Heart left ventricle (tissue), 13 donors: Measurements from ENCODE around the gene EPHB1.

ENCODE experiments used
- POLR2A ChIP-seq, 2 donors: fragments of 450-650 bp; IDR thresholded peaks; one replicate each; pipeline ENCODE4 v1.6.1; 2017; ENCODE audit warnings: antibody characterized with exemption in 2 of 2, mild to moderate bottlenecking in 2 of 2, moderate library complexity in 2 of 2
- TF ChIP-seq, protein P1 (sequence below), 12 donors: fragments of 200-600 bp; sonication (generic) in 4 of 12; IDR thresholded peaks; one replicate each; pipeline versions ENCODE4 v1.5.0 to v1.8.0; 2018 to 2022; ENCODE audit warnings: antibody characterized with exemption in 12 of 12, mild to moderate bottlenecking in 5 of 12
- donor health status: ischemic (EF 13 %, LVEDD 7.1; RV severe dilation, severe dysfunction).
- donor health status: DM: no; HTN: yes; CAD: no.
- donor health status: DM: no; HTN: no; CAD: no.
- donor health status: ischemic (EF 25% LVEDD 6.9; RV normal size, moderate dysfunction).
- donor health status: ischemic (EF 25% LVEDD 5.7; RV mildly dilated, moderate dysfunction).
- donor health status: ischemic (EF 35%, LVEDD 5.7; RV mildly dilated, moderate dysfunction).
- donor health status: nonischemic (EF 11% LVEDD 7.7; RV severe dilation, severe dysfunction).
- donor health status: DM: yes; HTN: yes; CAD: no.
- donor health status: PGD.
- donor health status: ischemic (EF 29% LVEDD 5.4; RV normal size, mild dysfunction).
- donor health status: nonischemic (EF 23%, LVEDD 6.1; RV moderate dilation, normal function).

DNA sequence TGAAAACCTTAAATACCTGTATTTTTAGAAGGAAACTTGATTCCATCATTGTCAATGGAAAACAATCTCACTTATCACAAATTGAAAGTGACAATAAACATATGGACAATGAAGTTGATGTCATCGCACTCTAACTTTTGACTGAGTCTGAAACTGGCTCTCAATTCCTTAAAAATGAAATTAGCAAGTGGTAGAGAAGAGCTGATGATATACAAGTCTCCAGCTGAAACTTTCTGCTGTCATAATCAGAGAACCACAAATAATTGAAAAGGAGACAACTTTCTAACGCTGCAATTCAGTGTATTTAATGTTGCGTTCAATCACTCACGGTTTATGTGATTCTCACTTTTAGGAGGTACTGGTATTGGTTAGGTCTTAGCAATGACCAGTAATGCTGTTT is 37.5 kb downstream of the EPHB1 start:
- TF ChIP-seq, protein P1, sequence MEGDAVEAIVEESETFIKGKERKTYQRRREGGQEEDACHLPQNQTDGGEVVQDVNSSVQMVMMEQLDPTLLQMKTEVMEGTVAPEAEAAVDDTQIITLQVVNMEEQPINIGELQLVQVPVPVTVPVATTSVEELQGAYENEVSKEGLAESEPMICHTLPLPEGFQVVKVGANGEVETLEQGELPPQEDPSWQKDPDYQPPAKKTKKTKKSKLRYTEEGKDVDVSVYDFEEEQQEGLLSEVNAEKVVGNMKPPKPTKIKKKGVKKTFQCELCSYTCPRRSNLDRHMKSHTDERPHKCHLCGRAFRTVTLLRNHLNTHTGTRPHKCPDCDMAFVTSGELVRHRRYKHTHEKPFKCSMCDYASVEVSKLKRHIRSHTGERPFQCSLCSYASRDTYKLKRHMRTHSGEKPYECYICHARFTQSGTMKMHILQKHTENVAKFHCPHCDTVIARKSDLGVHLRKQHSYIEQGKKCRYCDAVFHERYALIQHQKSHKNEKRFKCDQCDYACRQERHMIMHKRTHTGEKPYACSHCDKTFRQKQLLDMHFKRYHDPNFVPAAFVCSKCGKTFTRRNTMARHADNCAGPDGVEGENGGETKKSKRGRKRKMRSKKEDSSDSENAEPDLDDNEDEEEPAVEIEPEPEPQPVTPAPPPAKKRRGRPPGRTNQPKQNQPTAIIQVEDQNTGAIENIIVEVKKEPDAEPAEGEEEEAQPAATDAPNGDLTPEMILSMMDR (IDR thresholded peaks at IDR 0.05) = no peak
- TF ChIP-seq POLR2A (IDR thresholded peaks at IDR 0.05) = no peak
